NCI-H460 (cell line): ENCODE measurements around the gene WWC2. TPM values are rescaled to one million over a fixed set of nuclear protein-coding genes. Genes with fewer than 3 reads are reported as not detected.

Experiments
- DNase-seq: peaks from one replicate; pipeline ENCODE4 v3.0.0-alpha.2; 2016; ENCODE audit warnings: low read depth; ENCODE audit errors: extremely low read depth
- total RNA-seq: library from RNA; depleted of rRNA; stranded (reverse); fragments of >200 nt; shearing (Covaris generic); gene quantifications from 2 replicates; pipeline ENCODE4 v1.2.3, GENCODE V29; 2014

WWC2 gene
- total RNA-seq, 1 experiment from 2014 or later, result 24.8 TPM

DNA sequence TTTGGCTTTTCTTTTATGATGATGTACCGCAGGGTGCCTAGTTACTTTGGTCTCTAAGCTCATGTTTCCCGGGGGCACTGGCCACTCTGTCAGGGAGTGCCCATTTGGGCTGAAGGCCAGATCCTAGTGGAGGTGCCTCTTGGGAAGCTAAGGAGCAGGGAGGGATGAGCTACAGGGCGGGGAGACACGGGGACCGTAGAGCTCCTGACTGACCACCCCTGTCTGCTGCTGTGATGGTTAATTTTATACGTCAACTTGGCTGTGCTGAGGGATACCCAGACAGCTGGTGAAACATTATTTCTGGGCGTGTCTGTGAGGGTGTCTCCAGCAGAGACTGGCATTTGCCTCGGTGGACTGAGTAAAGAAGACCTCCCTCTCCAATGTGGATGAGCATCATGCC lies 248.1 kb downstream of the WWC2 start:
- no peak for DNase-seq

DNA sequence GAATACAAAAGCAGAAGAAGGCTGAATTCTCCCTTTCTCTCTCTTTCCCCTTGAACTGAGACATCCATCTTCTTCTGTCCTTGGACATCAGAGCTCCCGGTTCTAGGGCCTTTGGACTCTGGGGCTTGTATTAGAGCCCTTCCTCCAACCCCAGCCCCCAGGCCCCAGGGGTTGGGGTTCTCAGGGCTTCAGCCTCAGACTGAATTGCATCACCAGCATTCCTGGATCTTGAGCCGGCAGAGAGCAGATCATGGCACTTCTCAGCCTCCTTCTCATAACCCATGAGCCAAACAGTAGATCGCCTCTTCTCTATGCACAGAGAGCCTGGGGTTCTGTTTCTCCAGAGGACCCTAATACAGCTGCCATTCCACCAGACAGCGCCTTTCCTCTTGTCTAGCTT lies 248.5 kb downstream of the WWC2 start:
- DNase-seq, result no peak

DNA sequence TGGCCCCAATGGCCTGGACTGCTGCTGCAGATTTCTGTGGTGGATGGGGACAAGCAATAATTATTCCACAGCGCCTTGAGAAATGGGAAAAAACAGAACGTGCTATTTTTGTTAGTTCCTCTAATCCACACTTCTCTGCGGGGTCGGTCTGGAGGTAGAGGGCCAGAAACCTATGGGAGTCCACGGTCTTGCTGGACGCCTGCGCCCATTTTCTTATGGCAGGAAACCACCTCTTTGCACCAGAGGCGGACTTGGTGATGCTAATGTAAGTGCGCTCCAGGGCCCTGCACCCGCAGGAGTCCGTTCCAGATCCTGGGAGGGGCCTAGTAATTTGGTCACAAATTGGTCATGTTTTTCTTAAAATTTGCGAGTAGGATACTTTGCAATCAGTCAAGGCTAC lies 249.1 kb downstream of the WWC2 start:
- no peak for DNase-seq

DNA sequence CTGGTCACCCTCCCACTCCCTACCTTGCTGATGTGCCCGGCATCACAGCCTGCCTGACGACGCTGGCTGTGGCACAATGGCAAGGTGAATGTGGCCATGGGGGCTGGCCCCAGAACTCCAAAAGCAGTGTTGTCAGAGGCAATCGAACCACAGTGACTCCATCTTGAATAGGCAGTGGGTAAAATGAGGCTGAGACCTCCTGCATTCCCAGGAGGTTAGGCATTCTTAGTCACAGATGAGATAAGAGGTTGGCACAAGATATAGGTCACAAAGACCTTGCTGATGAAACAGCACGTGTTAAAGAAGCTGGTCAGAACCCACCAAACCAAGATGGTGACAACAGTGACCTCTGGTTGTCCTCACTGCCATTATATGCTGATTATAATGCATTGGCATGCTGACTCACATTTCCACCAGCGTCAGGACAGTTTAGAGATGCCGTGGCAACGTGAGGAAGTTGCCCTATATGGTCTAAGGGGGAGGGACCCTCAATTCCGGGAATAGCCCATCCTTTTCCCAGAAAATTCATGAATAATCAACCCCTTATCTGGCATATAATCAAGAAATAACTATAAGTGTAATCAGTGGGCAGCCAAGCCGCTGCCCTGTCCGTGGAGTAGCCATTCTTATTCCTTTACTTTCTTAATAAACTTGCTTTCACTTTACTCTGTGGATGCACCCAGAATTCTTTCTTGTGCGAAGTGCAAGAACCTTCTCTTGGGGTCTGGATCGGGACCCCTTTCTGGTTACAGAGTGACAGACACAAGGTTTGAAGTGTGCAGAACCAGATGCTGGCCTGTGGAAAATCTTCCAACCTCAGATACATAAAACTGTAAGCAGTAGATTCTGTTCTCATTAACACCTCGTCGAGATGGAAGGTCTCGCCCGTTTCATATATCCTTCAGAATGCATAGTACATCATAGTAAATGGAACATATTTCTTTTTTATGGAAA lies 249.9 kb downstream of the WWC2 start:
- no peak for DNase-seq

DNA sequence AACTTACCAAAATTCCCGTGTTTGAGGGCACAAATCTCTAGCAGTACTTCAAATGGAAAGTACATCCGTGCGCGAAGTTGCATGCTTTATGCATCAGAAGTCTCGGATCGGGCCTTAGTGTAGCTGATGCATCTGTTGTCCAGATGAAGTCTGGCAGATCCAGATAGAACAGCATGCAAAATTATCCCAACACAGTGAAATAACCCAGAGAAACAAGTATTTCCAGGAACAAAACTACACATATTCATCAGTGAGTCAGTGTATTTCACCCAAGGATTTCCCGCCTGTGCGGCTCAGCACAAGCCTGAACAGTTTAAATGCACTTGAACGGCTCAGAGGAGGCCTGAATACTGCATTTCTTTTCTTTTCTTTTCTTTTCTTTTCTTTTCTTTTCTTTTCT lies 250.6 kb downstream of the WWC2 start:
- no peak for DNase-seq

DNA sequence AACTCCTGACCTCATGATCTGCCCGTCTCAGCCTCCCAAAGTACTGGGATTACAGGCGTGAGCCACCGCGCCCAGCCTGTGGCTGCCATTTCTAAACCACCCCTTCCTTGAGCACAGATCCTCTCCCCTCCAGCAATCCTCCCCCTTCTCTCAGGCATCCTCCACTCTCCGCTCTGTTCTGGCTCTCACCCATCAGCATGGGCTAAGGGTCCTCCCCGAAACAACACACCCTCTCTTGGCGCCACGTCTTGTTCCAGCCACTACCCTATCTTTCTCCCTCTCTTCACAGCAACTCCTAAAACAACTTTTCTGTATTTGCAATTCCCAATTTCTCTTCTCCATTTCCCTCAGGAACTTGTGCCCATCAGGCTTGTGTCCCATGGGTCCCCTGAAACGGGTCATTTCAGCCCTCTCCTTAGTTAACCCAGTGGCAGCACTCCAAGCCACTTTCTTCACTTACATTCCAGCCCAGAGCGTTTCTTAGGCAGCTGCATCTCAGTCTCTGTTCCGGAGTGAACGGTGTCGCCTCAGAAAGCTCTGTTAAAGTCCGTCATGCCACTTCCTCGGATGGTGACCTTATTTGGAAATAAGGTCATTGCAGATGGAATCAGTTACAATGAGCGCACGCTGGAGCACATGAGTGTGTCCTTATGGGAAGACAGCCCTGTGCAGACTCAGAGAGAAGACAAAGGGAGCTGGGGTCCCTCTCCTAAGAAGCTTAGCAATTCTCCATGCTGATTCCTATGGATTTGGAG lies 251.4 kb downstream of the WWC2 start:
- no peak for DNase-seq

DNA sequence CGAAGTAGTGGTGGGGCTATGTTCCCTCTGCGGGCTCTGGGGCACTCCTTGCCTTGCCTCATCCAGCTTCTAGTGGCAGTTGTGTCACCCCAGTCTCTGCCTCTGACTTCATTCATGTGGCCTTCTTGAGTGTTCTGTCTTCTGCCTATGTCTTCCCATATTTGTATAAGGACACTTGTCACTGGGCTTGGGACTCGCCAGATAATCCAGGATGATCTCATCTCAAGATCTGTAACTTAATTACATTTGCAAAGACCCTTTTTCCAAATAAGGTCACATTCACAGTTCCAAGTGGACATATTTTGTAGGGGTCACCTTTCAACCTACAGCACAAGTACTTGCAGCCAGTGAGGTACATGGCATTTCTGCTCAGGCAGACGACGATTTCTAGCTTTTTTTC lies 253.5 kb downstream of the WWC2 start:
- DNase-seq, result no peak

DNA sequence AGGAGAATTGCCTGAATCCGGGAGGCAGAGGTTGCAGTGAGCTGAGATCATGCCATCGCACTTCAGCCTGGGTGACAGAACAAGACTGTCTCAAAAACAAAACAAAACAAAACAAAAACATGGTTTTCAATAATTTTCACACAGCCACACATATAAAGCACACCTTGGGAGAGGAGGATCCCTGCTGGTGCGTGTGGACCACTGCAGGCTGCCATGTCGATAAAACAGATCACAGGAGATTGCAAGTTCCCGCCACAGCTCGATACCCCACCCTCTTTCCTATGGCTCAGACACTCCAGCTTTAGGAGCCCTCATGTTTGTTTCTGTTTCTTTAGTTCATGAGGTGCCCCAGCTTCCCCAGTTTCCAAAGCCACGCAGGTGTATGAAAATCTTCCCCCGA lies 254.5 kb downstream of the WWC2 start:
- no peak for DNase-seq

DNA sequence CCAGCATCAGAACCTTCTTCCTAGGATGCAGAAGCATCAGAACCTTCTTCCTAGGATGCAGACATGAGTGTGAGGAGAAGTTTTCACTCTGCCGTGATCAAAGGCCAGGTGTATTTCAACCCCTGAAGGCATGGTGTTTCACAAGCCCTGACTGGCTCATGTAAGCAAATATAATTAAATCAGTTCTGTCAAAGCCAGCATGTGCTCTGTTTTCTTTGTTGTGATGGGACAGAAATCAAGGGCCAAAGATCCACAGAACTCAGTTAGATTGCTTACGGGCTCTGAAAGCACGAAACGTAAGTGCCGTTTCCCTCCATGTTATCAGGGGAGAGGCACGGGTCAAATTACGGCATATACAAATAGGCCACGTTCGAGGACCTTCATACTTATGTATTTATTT lies 255.2 kb downstream of the WWC2 start:
- no peak for DNase-seq

DNA sequence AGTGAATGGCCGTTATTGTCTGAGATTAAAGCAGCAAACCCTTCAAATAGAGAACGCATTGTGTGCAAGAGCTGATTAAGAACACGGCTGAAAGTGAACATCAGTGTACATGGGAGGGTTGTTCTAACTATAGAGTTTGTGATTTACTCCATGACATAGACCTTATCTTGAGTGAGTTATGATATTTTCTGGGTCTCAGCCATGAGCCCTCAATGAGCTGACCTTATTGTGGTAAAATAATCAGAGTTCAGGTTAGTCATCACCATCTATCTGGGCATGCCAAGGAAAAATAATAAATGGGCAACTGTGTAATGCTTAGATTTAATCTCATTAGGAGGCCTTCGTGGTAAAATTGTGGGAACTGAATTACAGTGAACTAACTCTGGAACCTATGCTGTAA lies 256.3 kb downstream of the WWC2 start:
- DNase-seq, result no peak

DNA sequence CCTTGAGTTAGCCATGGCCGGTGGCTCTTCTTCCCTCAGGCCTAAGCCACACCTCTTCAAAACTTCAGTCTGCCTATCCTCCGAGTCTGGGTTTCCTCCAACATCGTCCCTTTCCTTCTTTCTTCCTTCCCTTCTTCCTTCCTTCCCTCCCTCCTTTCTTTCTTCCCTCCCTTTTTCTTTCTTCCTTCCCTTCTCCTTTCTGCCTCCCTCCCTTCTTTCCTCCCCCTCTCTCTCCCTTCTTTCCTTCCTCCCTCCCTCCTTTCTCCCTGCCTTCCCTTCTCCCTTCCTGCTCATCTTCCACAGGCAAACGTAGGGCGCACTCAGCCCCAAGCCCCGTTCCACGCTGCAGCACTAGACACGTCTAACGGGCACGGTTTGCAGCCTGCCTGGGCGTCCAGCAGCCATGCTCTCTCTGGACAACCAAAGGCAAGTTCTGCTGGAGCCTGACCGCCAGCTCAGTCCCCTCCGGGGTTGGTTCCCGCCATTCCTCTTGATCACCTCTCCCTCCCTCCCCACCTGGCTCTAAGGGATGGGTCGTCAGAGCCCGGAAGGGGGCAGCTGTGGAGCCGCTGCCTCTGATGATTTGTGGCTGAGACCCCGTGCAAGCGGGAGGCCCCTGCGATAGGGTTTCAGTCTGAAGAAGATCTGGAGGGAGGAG lies 257.2 kb downstream of the WWC2 start:
- DNase-seq, result no peak

DNA sequence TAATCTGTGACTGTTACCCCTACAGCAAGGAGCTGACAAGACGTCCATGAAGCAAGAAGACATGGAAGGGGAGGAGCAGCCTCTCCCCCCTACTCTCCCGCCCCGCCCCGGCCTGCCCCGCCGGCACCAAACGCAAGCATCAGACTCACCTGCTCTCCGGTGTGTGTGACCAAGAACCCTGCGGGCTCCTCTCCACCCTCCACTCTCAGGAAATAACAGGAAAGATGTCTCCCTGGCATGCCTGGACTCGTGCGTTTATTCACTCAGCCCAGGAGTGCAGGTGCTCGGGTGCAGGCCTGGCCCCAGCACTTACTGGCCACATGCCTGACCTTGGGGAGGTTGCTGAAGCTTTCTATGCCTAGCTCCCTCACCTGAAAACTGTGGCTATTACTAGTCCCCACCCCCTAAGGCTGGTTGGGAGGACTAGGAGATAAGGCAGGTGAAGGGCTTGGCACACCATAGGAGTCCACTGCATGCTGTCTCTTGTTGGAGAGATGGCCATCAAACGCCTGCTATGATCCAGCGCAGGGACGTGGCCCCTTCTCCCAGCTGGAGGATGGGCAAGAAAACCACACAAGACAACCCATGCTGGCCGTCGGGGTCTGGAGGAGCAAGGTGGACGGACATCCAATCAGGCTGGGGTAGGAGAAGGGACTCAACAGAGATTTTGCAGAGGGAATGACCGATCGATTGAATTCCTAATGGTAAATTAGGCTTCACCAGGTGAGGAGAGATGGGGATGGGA lies 258.0 kb downstream of the WWC2 start:
- DNase-seq, result no peak

DNA sequence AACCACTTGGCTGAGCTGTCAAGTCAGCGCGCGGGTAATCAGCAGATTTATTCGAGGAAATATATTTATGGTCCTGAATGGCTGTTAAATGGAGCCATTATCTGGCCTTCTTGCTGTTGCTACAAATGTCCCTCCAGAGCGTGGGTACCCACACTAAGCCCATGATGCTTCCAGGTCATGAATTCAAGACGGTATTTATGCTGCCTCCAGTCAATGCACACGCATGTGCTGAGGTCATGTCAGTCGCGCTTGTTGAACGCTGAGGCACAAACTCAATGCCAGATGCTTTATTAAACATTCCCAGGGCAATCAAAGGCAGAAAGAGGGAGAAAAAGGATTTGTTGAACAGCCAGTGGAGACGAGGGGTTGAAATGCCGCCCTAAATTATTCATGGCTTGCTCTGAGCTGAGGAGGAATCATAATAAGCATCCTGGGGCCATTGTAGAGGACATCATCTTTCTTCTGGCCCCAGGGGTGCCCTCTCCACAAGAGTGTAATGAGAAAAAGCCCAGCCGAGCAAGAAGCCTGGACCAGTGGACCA lies 259.2 kb downstream of the WWC2 start:
- no peak for DNase-seq

DNA sequence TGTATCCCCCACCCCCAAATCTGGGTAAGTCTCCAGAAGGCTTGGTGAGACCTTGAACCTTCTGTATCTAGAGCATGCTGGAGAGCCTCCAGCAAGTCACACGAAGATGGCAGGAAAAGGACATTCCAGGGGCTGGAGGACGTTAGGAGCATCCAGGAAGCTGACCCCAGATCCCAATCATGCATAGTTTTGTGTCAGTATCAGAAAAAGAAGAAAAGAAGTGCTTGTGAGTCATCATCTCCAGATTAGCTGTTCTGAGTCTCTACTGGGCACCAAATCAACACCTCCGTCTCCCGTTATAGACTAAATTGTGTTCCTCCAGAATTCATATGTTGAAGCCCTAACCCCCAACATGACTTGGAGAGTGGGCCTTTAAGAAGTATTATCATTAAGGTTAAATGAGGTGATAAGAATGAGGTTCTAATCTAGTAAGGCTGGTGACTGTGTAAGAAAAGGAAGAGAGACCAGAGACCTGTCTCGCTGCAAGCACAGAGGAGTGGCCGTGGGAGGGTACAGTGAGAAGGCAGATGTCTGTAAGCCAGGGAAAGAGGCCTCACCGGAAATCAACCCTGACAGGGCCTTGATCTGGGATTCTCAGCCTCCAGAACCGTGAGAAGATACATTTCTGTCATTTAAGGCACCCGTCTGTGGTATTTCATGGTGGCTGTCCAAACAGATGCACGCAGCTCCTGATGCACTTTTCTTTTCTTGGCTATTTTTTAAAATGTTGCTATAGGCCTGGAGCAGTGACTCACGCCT lies 261.3 kb downstream of the WWC2 start:
- DNase-seq, result no peak

DNA sequence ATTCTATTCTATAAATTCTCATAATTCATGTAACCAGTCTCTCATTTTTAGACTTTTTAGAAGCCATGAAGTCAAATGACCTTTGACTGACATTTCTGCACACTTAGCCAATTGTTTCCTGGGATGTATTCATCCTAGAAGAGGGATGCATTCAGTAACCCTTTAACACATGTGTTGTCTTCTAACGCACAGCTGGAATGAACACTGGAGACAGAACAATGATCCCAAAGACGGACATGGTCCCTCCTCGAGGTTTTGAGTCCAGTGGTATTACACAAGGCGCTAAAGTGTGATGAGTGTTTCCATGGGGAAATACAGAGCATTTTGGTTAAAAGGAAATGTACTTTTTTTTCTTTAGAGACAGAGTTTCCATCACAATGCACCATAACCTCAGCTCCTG lies 263.0 kb downstream of the WWC2 start:
- no peak for DNase-seq

DNA sequence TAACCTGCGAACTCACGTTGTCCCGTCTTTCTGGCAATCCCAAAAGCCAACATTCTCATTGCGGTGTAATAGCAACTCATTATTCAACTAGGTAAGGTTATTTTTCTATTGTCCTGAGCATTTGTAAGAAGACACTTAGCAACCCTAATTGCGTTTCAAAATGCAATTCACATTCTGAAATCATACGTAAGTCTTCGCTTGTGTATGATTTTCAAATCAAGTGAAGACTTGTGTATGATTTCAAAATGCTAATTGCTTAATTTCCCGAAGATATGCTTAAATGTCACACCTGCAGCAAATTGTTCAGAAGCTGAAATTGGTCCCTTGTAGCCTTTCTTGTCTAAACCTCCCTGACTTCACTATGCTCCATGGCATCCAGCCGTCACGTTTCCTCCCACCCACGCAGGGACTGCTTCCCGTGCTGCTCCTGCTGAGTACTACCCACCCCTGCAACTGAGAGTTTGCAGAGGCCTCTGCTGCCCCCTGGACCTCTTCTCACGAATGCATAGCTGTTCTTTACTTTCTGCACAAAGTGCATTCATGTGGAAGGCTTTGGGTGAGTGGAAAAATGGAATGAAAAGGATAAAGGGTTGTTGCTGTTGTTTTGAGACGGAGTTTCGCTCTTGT lies 264.0 kb downstream of the WWC2 start:
- no peak for DNase-seq

DNA sequence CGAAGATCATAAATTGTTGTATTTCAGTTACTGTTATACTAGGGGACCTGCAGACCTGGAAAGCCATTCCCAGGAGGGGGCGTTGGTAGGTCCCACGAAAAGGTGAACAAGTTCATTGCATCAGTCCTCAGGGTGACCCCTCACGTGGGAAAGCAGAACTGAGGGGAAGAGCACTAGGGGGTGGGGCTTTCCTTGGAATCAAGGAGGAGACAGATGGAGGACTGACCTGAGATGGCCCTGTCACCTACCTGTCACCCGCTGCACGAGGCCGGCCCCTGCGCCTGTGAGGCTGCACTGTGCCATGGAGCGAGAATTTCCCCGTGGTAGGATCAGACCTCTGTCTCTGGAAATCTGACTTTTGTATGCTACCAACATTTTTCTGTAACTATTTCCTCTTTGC lies 265.0 kb downstream of the WWC2 start:
- DNase-seq, result no peak

DNA sequence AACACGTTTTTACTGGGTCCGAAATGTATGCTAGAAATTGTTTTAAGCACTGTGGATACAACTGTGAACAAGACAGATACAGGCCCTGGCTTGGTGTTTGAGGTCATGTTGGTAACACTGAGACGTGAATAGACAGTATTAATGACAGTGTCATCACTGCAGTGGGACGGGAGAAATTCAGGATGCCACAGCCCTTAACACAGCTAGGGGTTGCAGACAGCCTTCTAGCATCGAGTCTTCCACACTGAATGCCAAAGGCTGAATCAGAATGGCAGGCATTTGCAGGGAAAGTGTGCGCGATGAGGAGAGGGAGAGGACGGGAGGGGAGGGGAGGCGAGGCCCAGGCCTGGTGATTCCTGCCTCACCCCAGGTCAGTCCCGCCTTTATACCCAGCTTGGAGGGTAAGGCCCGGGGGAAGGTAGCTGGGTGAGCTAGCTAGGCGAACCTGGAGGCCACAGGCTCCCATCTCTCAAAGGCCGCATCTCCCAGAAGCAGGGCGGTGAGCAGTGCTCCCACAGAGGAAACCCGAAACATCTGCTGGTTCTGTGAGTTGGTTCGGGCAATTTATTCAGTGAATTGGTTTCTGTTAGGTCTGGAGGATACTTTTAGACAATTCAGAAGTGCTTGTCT lies 267.3 kb downstream of the WWC2 start:
- no peak for DNase-seq

DNA sequence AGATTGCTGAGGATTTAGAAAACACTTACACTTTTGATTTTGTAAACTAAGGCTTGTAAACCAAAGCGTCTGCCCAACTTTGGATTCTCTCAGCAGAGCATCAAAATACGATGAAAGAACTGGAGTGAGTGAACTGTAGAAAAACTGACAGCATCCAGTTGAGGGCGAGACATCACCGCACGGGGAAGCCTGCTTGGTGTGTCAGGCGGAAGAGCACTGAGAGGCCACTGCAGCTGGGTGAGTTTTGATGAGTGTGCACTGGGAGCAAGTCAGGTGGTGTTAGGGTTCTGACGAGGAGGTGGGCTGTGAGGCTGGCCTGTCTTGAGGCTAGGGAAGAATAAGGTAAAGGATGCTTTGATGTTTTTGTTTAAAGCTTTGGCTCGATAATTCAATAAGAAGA lies 270.0 kb downstream of the WWC2 start:
- DNase-seq, result no peak
